Measurements from ENCODE around the gene JPH4. TPM values are rescaled to one million over a fixed set of nuclear protein-coding genes. Genes with fewer than 3 reads are reported as not detected.

The JPH4 gene
- polyA plus RNA-seq, 1 donor (not counting 4 experiments of a cell fraction or from before 2014, with no cell fraction given): 0.01 TPM

GRCh38 chr14:23535943-23536342 lies 42.6 kb downstream of the JPH4 start:
- TF ChIP-seq EZH2 (IDR thresholded peaks at IDR 0.05; ENCODE audit: low read length): no peak
- no peak for TF ChIP-seq CTCF (optimal IDR thresholded peaks at IDR 0.05 in 1 of 3, IDR thresholded peaks at IDR 0.05 in 1 of 3, conservative IDR thresholded peaks at IDR 0.05 in 1 of 3; ENCODE audit: extremely low read depth in 1 of 3, insufficient read depth in 2 of 3, low read length in 3 of 3)
- no peak overlapping the region for H2AFZ ChIP-seq (ENCODE audit: control insufficient read depth, low read length)
- no peaks in the 10 kb centered on the region for H3K36me3 ChIP-seq (ENCODE audit: control insufficient read depth in 2 of 2, extremely low read depth in 1 of 2, insufficient read depth in 2 of 2, low read length in 2 of 2)
- DNase-seq (ENCODE audit: low read depth, low spot score) (no peak), FAIRE-seq (no peak)
- no peaks in the 10 kb centered on the region for H3K4me1 ChIP-seq (ENCODE audit: control insufficient read depth, extremely low read depth, insufficient read depth, low read length)
- H3K27ac ChIP-seq (ENCODE audit: control insufficient read depth, insufficient read depth, low read length): no peak overlapping the region
- dilution Hi-C loops (cut with MboI; ENCODE audit: extremely low pct_ligation_motif_present, low sequenced_read_pairs): no loop called here
- no peaks in the 10 kb centered on the region for H3K9me3 ChIP-seq (ENCODE audit: control insufficient read depth, low read depth, low read length)
- H3K9me1 ChIP-seq (ENCODE audit: control insufficient read depth, extremely low read depth, insufficient read depth, low read length): no peaks in the 10 kb centered on the region
- H4K20me1 ChIP-seq (ENCODE audit: control insufficient read depth, extremely low read depth, insufficient read depth, low read length): no peaks in the 10 kb centered on the region
- no peaks in the 10 kb centered on the region for H3K79me2 ChIP-seq (ENCODE audit: control insufficient read depth, insufficient read depth, low read length)
- no peaks in the 10 kb centered on the region for H3K27me3 ChIP-seq (ENCODE audit: control insufficient read depth, extremely low read depth, insufficient read depth, low read length)
- no peak overlapping the region for H3K9ac ChIP-seq (ENCODE audit: control insufficient read depth, extremely low read depth, insufficient read depth, low read length)
- no peak overlapping the region for H3K4me2 ChIP-seq (ENCODE audit: control insufficient read depth, extremely low read depth, insufficient read depth, low read depth, low read length)
- H3K4me3 ChIP-seq (ENCODE audit: control insufficient read depth in 2 of 3, extremely low read depth in 1 of 3, insufficient read depth in 2 of 3, low read depth in 1 of 3, low read length in 3 of 3): no peak overlapping the region

- no peak for FAIRE-seq
These were observed 44.7 kb downstream of the JPH4 start for GRCh38 chr14:23533652-23534435.

More at GRCh38 chr14:23533652-23534435, 44.7 kb downstream of the JPH4 start:
- H3K27ac ChIP-seq (ENCODE audit: control insufficient read depth, insufficient read depth, low read length): no peak overlapping the region
- H3K4me2 ChIP-seq (ENCODE audit: control insufficient read depth, extremely low read depth, insufficient read depth, low read depth, low read length): no peak overlapping the region
- no peaks in the 10 kb centered on the region for H3K4me1 ChIP-seq (ENCODE audit: control insufficient read depth, extremely low read depth, insufficient read depth, low read length)
- H3K27me3 ChIP-seq (ENCODE audit: control insufficient read depth, extremely low read depth, insufficient read depth, low read length): no peaks in the 10 kb centered on the region
- no peaks in the 10 kb centered on the region for H3K79me2 ChIP-seq (ENCODE audit: control insufficient read depth, insufficient read depth, low read length)
- H3K9ac ChIP-seq (ENCODE audit: control insufficient read depth, extremely low read depth, insufficient read depth, low read length): no peak overlapping the region
- no peaks in the 10 kb centered on the region for H3K36me3 ChIP-seq (ENCODE audit: control insufficient read depth in 2 of 2, extremely low read depth in 1 of 2, insufficient read depth in 2 of 2, low read length in 2 of 2)
- H3K9me3 ChIP-seq (ENCODE audit: control insufficient read depth, low read depth, low read length): no peaks in the 10 kb centered on the region
- no peaks in the 10 kb centered on the region for H3K9me1 ChIP-seq (ENCODE audit: control insufficient read depth, extremely low read depth, insufficient read depth, low read length)
- H4K20me1 ChIP-seq (ENCODE audit: control insufficient read depth, extremely low read depth, insufficient read depth, low read length): no peaks in the 10 kb centered on the region
- TF ChIP-seq EZH2 (IDR thresholded peaks at IDR 0.05; ENCODE audit: low read length): no peak
- no peak for TF ChIP-seq CTCF (optimal IDR thresholded peaks at IDR 0.05 in 1 of 3, IDR thresholded peaks at IDR 0.05 in 1 of 3, conservative IDR thresholded peaks at IDR 0.05 in 1 of 3; ENCODE audit: extremely low read depth in 1 of 3, insufficient read depth in 2 of 3, low read length in 3 of 3)
- no peak for DNase-seq (ENCODE audit: low read depth, low spot score)
- dilution Hi-C loops (cut with MboI; ENCODE audit: extremely low pct_ligation_motif_present, low sequenced_read_pairs): no loop called here
- H2AFZ ChIP-seq (ENCODE audit: control insufficient read depth, low read length): no peak overlapping the region
- no peak overlapping the region for H3K4me3 ChIP-seq (ENCODE audit: control insufficient read depth in 2 of 3, extremely low read depth in 1 of 3, insufficient read depth in 2 of 3, low read depth in 1 of 3, low read length in 3 of 3)

Data from keratinocyte (primary cell).